GM12873 (cell line): Measurements from ENCODE around the gene CAMK1D.

ENCODE experiments used
- TF ChIP-seq, protein P1 (sequence below): IDR thresholded peaks from 2 replicates; pipeline ENCODE4 v1.5.1; 2012; ENCODE audit warnings: low read depth, mild to moderate bottlenecking, moderate library complexity, low read length, control low read depth; ENCODE audit not compliant: insufficient read depth; ENCODE audit errors: missing control alignments

Gene CAMK1D

DNA sequence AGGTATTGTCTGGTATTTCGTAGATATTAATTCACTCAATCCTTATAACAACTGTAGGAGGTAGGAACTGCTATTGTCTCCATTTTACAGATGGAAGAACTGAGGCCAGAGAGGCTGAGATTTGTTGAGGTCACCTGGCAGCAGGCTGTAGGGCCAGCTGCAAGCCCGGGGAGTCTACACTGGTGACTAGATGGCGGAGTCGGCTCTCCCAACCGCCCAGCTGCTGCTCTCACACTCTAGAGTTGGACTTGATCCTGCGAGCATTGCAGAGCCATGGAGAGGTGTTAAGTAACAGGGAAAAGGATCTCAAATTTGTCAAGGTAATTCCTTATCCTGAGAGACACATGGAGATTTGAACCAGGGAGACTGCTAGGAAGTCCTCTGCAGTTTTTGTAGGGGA, 124.1 kb downstream of the CAMK1D start:
- TF ChIP-seq, protein P1, sequence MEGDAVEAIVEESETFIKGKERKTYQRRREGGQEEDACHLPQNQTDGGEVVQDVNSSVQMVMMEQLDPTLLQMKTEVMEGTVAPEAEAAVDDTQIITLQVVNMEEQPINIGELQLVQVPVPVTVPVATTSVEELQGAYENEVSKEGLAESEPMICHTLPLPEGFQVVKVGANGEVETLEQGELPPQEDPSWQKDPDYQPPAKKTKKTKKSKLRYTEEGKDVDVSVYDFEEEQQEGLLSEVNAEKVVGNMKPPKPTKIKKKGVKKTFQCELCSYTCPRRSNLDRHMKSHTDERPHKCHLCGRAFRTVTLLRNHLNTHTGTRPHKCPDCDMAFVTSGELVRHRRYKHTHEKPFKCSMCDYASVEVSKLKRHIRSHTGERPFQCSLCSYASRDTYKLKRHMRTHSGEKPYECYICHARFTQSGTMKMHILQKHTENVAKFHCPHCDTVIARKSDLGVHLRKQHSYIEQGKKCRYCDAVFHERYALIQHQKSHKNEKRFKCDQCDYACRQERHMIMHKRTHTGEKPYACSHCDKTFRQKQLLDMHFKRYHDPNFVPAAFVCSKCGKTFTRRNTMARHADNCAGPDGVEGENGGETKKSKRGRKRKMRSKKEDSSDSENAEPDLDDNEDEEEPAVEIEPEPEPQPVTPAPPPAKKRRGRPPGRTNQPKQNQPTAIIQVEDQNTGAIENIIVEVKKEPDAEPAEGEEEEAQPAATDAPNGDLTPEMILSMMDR = no peak

DNA sequence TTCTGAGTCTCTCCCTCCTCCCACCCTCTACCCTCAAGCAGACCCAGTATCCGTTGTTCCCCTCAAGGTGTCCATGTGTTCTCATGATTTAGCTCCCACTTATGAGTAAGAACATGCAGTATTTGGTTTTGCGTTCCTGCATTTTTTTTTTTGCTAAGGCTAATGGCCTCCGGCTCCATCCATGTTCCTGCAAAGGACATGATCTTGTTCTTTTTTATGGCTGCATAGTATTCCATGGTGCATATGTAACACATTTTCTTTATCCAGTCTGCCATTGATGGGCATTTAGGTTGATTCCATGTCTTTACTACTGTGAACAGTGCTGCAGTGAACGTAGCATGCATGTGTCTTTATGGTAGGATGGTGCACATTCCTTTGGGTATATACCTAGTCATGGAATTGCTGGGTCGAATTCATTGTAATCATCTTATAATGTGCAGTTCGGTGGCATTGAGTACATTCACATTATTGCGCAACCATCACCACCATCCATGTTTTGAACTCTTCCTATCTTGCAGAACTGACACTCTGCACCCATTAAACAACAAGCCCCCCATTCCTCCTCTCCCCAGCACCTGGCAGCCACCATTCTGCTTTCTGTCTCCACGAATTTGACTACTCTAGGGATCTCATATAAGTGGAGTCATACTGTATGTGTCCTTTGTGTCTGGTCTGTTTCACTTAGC, 125.5 kb downstream of the CAMK1D start:
- TF ChIP-seq, protein P1 = no peak

DNA sequence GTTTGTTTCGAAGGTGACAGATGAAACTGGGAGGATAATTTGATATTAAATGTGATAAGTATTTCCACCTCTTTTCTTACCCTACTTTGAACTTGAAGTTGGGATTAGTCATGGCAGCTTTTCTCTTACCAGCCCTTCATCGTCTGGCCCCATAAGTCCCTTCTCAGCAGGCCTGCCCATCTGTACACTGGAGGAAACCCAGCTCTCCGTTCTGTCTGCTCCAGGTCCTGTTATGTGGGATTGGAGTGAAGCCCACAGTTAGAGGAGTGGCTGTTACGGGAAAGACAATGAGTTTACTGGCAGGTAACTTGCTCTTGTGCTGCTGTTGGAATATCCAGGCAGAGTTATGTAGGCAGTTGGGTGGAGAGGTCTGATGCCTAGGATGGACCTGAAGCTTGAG, 127.3 kb downstream of the CAMK1D start:
- TF ChIP-seq, protein P1 = no peak

DNA sequence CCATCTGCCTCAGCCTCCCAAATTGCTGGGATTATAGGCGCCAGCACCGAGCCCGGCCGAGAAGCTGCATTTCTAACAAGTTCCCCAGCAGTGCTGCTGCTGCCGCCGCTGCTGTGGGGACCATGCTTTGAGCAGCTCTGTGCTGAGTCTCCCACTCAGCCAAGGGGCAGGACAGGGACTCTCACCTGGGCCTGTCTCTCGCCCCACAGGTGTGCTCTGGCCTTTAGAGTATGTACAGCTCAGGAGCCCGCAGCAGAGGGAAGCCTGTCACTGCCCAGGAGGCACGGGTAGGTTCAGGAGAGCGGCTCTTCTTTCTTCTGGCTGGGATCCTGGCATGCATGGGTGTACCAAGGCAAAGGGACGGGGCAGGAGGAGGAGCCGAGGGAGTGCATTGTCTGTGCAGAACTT, 130.1 kb downstream of the CAMK1D start:
- TF ChIP-seq, protein P1 = no peak

DNA sequence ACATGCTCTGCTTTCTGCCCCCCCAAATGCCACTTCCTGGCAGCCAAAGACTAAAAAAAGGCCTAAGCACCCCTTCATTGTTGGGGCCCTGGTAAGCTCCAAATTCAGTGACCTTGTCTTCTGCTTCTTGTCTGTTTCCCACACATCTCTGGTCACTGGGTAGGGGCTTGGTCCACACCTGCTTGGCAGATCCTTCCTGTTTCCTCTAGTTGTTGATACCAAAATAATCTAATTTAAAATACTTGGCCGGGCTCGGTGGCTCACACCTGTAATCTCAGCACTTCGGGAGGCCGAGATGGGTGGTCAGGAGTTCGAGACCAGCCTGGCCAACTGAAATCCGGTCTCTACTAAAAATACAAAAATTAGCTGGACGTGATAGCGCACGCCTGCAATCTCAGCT, 130.6 kb downstream of the CAMK1D start:
- TF ChIP-seq, protein P1 = no peak

DNA sequence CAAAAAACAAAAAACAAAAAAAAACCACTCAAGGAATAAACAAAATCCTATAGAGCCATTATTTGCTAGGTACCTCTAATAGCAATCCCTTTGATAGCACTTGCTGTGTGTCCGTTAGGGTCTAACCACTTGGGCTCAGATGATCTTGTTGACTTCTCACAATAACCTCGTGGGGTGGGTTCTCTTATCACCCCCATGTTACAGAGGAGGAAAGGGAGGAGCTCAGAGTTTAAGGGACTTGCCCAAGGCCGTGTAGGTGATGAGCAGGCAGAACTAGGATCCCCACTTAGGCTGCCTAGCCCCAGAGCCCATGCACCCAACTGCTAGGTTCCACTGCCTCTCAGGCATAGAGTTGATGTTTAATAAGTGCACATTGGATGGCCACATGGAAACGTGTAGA, 131.1 kb downstream of the CAMK1D start:
- TF ChIP-seq, protein P1 = no peak

DNA sequence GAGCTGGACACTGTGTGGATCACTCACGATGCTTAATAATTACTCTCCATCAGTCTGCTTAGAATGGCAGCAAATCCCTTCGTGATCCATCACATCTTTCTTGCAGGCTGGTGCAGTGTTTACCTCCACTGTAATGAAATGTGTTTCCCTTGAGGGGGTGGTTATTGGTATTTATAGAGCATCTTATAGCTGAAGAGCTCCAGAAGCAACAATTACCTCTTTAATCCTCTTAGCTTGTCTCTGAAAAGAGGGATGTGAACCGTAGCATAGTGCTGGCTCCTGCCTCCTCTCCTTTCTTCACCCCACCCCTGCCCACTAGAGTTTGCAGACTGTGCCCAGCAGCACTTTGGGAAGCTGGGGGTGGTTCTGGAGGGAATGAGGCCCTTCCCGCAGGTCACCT, 132.6 kb downstream of the CAMK1D start:
- TF ChIP-seq, protein P1 = no peak
